HG02571 (cell line): Measurements from ENCODE around the gene PHPT1.
"Not testable (repeated sequence)": the region's sequence is repeated elsewhere in the genome, so short reads cannot be mapped to it uniquely, and the experiment has no call there.

Experiments used
- ATAC-seq: cut with Tn5 transposase; IDR thresholded peaks from one replicate; pipeline ENCODE4 v1.9.1; 2021; ENCODE audit warnings: mild to moderate bottlenecking, moderate library complexity; ENCODE audit not compliant: unreplicated experiment

PHPT1 gene

GRCh38 chr9:136849038-136849959 lies at the start of gene PHPT1:
Gene PHPT1 (plus strand): TSS chr9:136849409. CDS start chr9:136849431, 22 bp downstream.
- ATAC-seq: peak; percentile 73

GRCh38 chr9:136799854-136800657 lies 49.2 kb upstream of the PHPT1 start:
- ATAC-seq: no peak

GRCh38 chr9:136802321-136802720 lies 46.9 kb upstream of the PHPT1 start:
- no peak for ATAC-seq

- not testable (repeated sequence) for ATAC-seq
Measured at GRCh38 chr9:136803009-136803550, 46.1 kb upstream of the PHPT1 start.

GRCh38 chr9:136803551-136804508 lies 45.4 kb upstream of the PHPT1 start:
- ATAC-seq: no peak

GRCh38 chr9:136804509-136805206 lies 44.6 kb upstream of the PHPT1 start:
- no peak for ATAC-seq

GRCh38 chr9:136805207-136805740 lies 43.9 kb upstream of the PHPT1 start:
- ATAC-seq: no peak

GRCh38 chr9:136806067-136806466 lies 43.1 kb upstream of the PHPT1 start:
- no peak for ATAC-seq

GRCh38 chr9:136806631-136807201 lies 42.5 kb upstream of the PHPT1 start:
- ATAC-seq: no peak

- peak; percentile 71 for ATAC-seq
Measured at GRCh38 chr9:136807281-136808074, 41.7 kb upstream of the PHPT1 start, which contains the start of gene RABL6. Gene RABL6 (plus strand): TSS chr9:136807948. CDS start chr9:136808197, 249 bp downstream.

GRCh38 chr9:136808075-136808805 lies 41.0 kb upstream of the PHPT1 start:
- peak; percentile 29 for ATAC-seq

GRCh38 chr9:136808806-136809158 lies 40.4 kb upstream of the PHPT1 start:
- no peak for ATAC-seq

- no peak for ATAC-seq
Measured at GRCh38 chr9:136814725-136815421, 34.3 kb upstream of the PHPT1 start.

GRCh38 chr9:136815422-136815782 lies 33.8 kb upstream of the PHPT1 start:
- no peak for ATAC-seq

GRCh38 chr9:136820971-136821825 lies 28.0 kb upstream of the PHPT1 start:
- no peak for ATAC-seq
